Muscle of leg (tissue), 9 donors: ENCODE results near the gene AQP7. TPM values are rescaled to one million over a fixed set of nuclear protein-coding genes. Genes with fewer than 3 reads are reported as not detected.

Source experiments
- polyA plus RNA-seq, 8 donors: library from polyadenylated mRNA; unstranded; fragments of 120-200 nt; gene quantifications; one replicate each; pipeline versions ENCODE4 v1.2.1 to v1.2.3, GENCODE V29; 2013; ENCODE audit warnings: inconsistent platforms in 1 of 8, low replicate concordance in 1 of 8; ENCODE audit not compliant: insufficient read length in 8 of 8, insufficient read depth in 1 of 8
- total RNA-seq: library from RNA; stranded (reverse); fragments of 120-200 nt; gene quantifications from one replicate; pipeline ENCODE4 v1.2.4, GENCODE V29; 2013

The AQP7 gene
- total and polyA plus RNA-seq, 9 donors, result 0.93 to 4.4 (median 1.5) TPM

Other genes with a start within 250 kb of the AQP7 start
- gene B4GALT1, start 235.2 kb downstream of the AQP7 start, total RNA-seq, result 14.6 TPM
- 10 to 100 TPM; 32.0 to 62.7 (median 45.1) TPM for gene B4GALT1, start 235.2 kb downstream of the AQP7 start, polyA plus RNA-seq
- gene SPINK4, start 162.4 kb downstream of the AQP7 start, total RNA-seq, result 0.31 TPM
- gene SPINK4, start 162.4 kb downstream of the AQP7 start, polyA plus RNA-seq, result under 1 TPM in 3 of 8 donors, not detected in 5; 0.28 to 0.58 (median 0.49) TPM
- 54.1 TPM for gene BAG1, start 137.9 kb downstream of the AQP7 start, total RNA-seq
- gene BAG1, start 137.9 kb downstream of the AQP7 start, polyA plus RNA-seq, result 10 to 100 TPM; 72.8 to 94.4 (median 83.1) TPM
- gene CHMP5, start 137.5 kb downstream of the AQP7 start, total RNA-seq, result 69.5 TPM
- 10 to 100 TPM; 67.0 to 87.3 (median 73.2) TPM for gene CHMP5, start 137.5 kb downstream of the AQP7 start, polyA plus RNA-seq
- 24.3 TPM for gene NFX1, start 112.1 kb downstream of the AQP7 start, total RNA-seq
- gene NFX1, start 112.1 kb downstream of the AQP7 start, polyA plus RNA-seq, result 10 to 100 TPM; 21.9 to 28.9 (median 25.5) TPM
- gene AQP3, start 45.0 kb upstream of the AQP7 start, total RNA-seq, result 5.6 TPM
- gene AQP3, start 45.0 kb upstream of the AQP7 start, polyA plus RNA-seq, result 10 to 100 TPM in 2 of 8 donors, 1 to 10 TPM in 6; 5.6 to 14.0 (median 8.5) TPM
- 16.8 TPM for gene NOL6, start 71.4 kb upstream of the AQP7 start, total RNA-seq
- 10 to 100 TPM; 21.3 to 30.0 (median 23.5) TPM for gene NOL6, start 71.4 kb upstream of the AQP7 start, polyA plus RNA-seq
- gene ANKRD18B, start 121.7 kb upstream of the AQP7 start, total RNA-seq, result 1.2 TPM
- gene ANKRD18B, start 121.7 kb upstream of the AQP7 start, polyA plus RNA-seq, result 1 to 10 TPM in 1 of 8 donors, under 1 TPM in 6, not detected in 1; 0.12 to 2.7 (median 0.27) TPM